Inflammatory macrophage treated with lipopolysaccharide for 1 hour (primary cell): ENCODE results near the gene TEX53.

Experiments used
- DNase-seq, 2 donors: peaks; one replicate each; pipeline ENCODE4 v3.0.0-alpha.2; 2020 to 2022

Gene TEX53

GRCh38 chr9:114657705-114658104 lies at the start of gene TEX53:
TSS of gene TEX53 (minus strand) at chr9:114657805. CDS start at chr9:114657774, 31 bp downstream.
- DNase-seq, result no peak

GRCh38 chr9:114706711-114707110 lies 49.1 kb upstream of the TEX53 start:
- DNase-seq, result no peak

GRCh38 chr9:114701988-114702387 lies 44.4 kb upstream of the TEX53 start:
- no peak for DNase-seq

- no peak for DNase-seq
Observed at GRCh38 chr9:114697951-114698351, 40.3 kb upstream of the TEX53 start.

GRCh38 chr9:114696814-114697544 lies 39.4 kb upstream of the TEX53 start:
- no peak for DNase-seq

- no peak for DNase-seq
Observed at GRCh38 chr9:114695948-114696347, 38.3 kb upstream of the TEX53 start.

GRCh38 chr9:114694719-114695269 lies 37.2 kb upstream of the TEX53 start:
- no peak for DNase-seq

GRCh38 chr9:114694146-114694545 lies 36.5 kb upstream of the TEX53 start:
- no peak for DNase-seq

GRCh38 chr9:114693248-114693855 lies 35.7 kb upstream of the TEX53 start:
- DNase-seq, result no peak

- DNase-seq, result no peak
Observed at GRCh38 chr9:114691956-114692295, 34.3 kb upstream of the TEX53 start.

GRCh38 chr9:114691046-114691955 lies 33.7 kb upstream of the TEX53 start:
- peak; percentile 42 to 63 for DNase-seq

GRCh38 chr9:114690308-114690707 lies 32.7 kb upstream of the TEX53 start:
- DNase-seq, result no peak

- DNase-seq, result no peak
Observed at GRCh38 chr9:114689813-114690212, 32.2 kb upstream of the TEX53 start.

GRCh38 chr9:114688909-114689610 lies 31.5 kb upstream of the TEX53 start:
- DNase-seq, result no peak

GRCh38 chr9:114688379-114688778 lies 30.8 kb upstream of the TEX53 start:
- no peak for DNase-seq

- DNase-seq, result no peak
Observed at GRCh38 chr9:114687034-114687433, 29.4 kb upstream of the TEX53 start.

GRCh38 chr9:114685951-114686350 lies 28.3 kb upstream of the TEX53 start:
- no peak for DNase-seq

GRCh38 chr9:114684036-114684435 lies 26.4 kb upstream of the TEX53 start:
- DNase-seq, result peak in 1 of 2 donors; percentile 11

- no peak for DNase-seq
Observed at GRCh38 chr9:114682846-114683245, 25.2 kb upstream of the TEX53 start.

- peak; percentile 85 to 96 for DNase-seq
Observed at GRCh38 chr9:114681594-114682332, 24.2 kb upstream of the TEX53 start, which contains the start of gene TEX48. TSS of gene TEX48 (minus strand) at chr9:114682192. CDS start at chr9:114671723, 10,469 bp downstream.

- no peak for DNase-seq
Observed at GRCh38 chr9:114680259-114681001, 22.8 kb upstream of the TEX53 start.
